GM20000 (cell line): ENCODE results near the gene NHERF2.
"Not testable (repeated sequence)": the region's sequence is repeated elsewhere in the genome, so short reads cannot be mapped to it uniquely, and the experiment has no call there.

Experiments
- DNase-seq: peaks from one replicate; pipeline ENCODE4 v3.0.0; 2012; ENCODE audit warnings: low spot score
- CTCF ChIP-seq: IDR thresholded peaks from 2 replicates; pipeline ENCODE4 v1.5.1; 2012; ENCODE audit warnings: mild to moderate bottlenecking, control low read depth; ENCODE audit errors: extremely low read depth, missing control alignments

NHERF2 gene

GRCh38 chr16:2009791-2010510, 16.8 kb upstream of the NHERF2 start, which contains the start of gene ZNF598:
TSS of gene ZNF598 (minus strand) at chr16:2009821.
- TF ChIP-seq CTCF: no peak
- peak; percentile 99 for DNase-seq

- not testable (repeated sequence) for DNase-seq
These were observed 15.0 kb upstream of the NHERF2 start for GRCh38 chr16:2011726-2012125.

- no peak for DNase-seq
- TF ChIP-seq CTCF: no peak
These were observed 13.2 kb upstream of the NHERF2 start for GRCh38 chr16:2013527-2013926.

GRCh38 chr16:2015117-2015946, 11.4 kb upstream of the NHERF2 start:
- no peak for TF ChIP-seq CTCF
- no peak for DNase-seq

- DNase-seq: no peak
- TF ChIP-seq CTCF: no peak
These were observed 10.8 kb upstream of the NHERF2 start for GRCh38 chr16:2015947-2016208.

GRCh38 chr16:2016407-2016922, 10.2 kb upstream of the NHERF2 start:
- no peak for DNase-seq
- TF ChIP-seq CTCF: peak; percentile 8

- TF ChIP-seq CTCF: no peak
- DNase-seq: no peak
These were observed 7.2 kb upstream of the NHERF2 start, which contains the start of gene NPW for GRCh38 chr16:2019518-2019920. TSS of gene NPW (plus strand) at chr16:2019785.
